Stimulated activated CD4-positive, alpha-beta T cell treated with anti-CD3 and anti-CD28 coated beads, Interleukin-12 subunit alpha, Interleukin-12 subunit beta, amount 100 ng/mL, for 24 hours (primary cell): Measurements from ENCODE around the gene MRPL21.
"Not testable (repeated sequence)": the region's sequence is repeated elsewhere in the genome, so short reads cannot be mapped to it uniquely, and the experiment has no call there.

ENCODE experiments used
- DNase-seq, 2 experiments: peaks; one replicate each; pipeline ENCODE4 v3.0.0-alpha.2; 2020; ENCODE audit warnings: low read depth in 2 of 2

Gene MRPL21

DNA sequence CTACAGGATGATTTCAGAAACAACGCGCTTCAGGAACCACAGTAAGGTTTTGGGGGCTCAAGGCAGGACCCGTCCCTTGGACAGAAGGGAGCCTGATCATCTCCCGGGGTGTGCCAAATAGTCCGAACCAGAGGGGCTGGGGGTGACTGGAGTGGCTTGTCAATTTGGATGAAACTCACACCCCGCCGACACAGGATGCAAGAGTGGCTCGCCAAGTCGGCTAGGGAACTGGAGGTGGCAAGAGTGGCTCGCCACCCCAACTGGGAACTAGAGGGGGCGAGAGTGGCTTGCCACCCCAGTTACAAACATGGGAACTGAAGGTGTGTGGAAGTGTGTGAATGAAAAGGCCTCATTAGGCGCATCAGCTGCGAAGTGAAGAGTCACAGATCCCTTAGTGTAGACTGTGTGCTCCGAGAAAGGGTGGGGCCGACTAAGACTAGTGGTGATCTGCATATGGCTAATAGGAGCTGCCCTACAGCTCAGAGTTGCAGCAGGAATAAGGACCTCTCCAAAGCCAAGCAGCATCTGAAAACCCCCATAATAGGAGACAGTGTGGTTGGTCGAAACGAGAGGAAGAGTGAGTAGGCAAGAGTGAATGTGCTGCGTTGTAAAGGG lies 35.3 kb downstream of the MRPL21 start:
- no peak for DNase-seq

DNA sequence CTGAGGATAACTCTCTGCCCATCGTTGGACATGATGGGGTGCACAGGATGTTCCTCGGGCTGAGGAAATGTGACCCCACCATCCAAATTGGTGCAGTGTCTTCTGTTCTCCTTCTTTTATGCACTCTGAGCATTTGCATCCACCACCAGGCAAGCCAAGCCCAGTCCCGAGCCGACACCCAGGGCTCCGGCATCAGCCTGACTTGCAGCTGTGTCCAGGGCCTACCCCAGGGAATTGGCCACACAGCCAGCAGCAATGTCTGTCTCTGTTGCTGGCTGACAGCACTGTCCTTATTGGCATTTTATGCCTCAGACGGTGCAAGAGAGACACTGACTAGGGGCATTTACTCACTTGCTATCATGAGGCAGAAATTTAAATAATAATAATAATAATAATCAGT lies 36.6 kb downstream of the MRPL21 start:
- DNase-seq, result no peak

DNA sequence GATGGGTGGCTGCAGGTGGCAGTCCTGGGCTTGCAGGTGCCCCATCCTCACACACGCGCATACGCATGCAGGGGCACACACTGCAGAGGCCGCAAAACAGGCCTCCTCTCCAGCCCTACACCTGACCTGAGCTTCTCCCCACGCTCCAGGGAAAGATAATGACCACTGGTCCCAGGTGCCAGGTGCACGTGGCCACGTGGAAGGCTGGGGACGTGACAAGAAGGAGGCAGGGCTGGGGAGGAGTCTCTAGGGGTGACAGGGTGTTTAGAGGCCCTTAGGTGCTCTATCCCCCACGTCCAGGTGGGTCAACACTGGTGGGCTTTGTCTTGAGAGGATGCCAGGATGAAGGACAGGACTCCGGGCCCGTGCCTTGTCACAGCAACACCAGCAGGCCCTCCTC lies 38.4 kb downstream of the MRPL21 start:
- DNase-seq, result no peak

DNA sequence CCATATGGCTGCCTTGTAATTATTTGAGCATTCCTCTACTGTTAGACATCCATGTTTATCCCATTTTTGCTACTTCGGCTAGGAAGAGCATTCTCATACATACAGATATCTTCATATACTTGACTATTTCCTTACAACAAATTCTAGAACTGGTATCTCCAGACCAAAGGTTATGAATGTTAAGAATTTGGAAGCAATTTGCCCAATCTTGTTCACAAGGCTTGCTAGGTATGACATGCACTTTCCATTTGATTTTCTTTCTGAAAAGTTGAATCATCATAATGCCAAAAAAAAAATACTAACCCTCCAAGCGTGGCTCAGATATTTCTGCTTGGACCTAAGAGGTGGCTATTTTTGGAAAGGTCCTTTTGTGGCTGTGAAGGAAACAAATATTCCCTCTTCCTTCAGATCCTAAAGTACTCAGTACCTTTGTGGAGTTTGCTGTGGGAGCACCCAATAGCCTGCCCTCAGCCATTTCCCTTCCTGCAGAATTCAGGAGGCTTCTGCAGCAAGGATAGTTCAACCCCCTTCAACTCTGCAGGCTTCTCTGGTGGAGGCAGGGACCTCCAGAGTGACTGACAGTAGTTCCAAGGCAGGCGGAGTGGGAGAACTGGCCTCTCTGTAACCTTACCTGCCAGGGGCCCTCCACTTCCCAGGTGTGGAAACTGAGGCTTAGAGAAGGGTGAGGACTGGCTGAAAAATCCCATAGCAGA lies 39.9 kb downstream of the MRPL21 start:
- no peak for DNase-seq

DNA sequence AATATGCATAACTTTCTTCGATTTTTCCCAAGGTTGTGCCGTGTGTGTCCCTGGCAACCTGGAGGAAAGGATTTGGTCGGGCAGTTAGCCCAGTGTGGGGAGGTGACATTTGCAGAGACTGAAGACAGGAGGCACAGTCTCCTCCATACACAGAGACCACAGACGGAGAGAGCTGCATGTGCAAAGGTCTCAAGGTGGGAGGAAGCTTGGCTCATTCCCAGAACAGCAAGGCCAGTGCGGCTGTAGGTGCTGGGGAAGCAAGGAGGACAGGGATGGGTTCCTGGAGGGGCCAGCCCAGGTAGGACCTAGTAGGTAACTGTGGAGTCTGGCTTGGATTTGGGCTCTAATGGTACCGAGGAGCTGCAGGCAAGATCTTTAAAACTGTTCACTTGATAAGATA lies 41.2 kb downstream of the MRPL21 start:
- DNase-seq, result no peak

DNA sequence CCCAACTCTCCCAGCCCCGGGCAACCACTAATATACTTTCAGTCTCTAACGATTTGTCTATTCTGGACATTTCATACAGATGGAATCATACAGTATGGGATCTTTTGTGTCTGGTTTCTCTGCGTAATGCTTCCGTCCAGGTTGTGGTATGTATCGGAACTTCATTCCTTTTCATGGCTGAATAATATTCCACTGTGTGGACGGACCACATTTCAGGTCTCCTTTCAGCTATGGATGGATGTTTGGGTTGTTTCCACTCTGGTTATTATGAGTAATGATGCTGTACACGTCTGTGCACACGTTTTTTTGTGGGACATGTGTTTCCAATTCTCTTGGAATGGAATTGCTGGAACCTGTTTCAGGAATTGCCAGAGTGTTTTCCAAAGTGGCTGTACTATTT lies 44.5 kb downstream of the MRPL21 start:
- DNase-seq, result no peak

DNA sequence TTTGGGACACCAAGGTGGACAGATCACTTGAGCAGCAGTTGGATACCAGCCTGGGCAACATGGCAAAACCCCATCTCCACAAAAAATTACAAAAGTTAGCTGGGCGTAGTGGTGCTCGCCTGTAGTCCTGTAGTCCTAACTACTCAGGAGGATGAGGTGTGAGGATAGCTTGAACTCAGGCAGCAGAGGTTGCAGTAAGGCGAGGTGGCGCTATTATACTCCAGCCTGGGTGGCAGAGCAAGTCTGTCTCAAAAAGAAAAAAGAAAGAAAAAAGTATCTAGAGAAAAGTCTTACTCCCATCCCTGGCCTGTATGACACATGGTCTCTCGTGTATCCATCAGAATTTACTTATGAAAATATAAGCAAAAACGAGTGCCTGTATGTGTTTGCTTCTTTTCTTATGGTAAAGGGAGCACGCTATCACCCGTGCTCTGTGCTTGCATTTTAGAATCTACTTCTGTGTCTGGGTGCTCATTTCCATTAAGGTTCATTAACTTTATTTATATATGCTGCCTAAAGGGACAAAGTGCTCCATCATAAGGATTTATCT lies 46.5 kb downstream of the MRPL21 start:
- no peak for DNase-seq

DNA sequence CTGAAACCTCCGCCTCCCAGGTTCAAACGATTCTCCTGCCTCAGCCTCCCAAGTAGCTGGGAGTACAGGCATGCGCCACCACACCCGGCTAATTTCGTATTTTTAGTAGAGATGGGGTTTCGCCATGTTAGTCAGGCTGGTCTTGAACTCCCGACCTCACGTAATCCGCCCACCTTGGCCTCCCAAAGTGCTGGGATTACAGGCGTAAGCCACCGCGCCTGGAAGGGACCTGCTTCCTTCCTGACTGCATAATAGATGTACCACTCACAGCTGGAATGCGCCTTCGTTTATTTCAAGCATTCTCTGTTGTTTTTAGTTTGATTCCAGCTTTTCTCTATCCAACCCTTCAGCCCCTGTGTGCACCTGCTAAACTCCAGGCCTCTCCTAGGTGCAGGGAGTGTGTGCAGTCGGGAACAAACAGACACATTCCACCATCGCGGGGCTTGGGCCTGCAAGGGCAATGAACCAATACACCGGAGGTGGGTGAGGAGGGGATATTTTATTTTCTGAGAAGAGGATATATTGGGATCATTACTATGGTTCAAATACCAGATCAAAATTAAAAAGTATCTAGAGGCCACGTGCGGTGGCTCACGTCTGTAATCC lies 47.1 kb downstream of the MRPL21 start:
- DNase-seq, result not testable (repeated sequence)

DNA sequence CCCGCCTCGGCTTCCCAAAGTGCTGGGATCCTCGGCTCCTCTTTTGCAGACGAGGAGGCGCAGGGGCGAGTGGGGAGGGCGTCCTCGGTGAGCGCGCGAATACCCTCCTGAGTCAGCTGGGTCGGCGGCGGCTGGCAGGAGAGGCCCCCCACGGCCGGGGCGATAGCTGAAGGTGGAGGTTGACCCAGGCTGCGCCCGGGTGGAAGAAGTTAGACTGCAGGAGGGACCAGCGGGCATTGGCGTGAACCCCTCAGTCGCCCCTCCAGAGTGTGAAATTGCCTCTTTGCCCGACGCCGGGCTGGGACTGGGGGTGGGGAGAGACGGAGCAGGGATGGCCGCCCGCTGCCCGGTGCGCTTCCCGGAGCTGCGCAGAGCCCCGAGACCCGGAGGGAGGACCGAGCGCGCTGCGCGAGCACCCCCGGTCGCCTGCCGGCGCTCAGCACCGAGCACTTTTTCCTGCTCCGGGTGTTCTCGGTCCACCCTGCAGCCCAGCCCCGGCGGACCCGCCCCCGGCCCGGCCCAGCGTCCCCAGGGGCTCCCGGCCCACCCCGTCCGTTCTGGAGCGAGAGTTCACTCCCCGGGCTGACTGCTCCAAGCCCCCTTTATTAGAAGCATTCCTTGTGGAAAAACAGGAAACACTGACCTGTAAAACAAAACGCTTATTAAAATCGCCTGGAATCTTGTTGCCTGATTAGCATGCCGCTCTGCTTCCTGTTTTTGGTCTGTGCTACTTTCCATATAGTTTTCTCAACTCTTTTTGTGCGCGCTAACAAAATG lies 48.2 kb downstream of the MRPL21 start:
- no peak for DNase-seq

DNA sequence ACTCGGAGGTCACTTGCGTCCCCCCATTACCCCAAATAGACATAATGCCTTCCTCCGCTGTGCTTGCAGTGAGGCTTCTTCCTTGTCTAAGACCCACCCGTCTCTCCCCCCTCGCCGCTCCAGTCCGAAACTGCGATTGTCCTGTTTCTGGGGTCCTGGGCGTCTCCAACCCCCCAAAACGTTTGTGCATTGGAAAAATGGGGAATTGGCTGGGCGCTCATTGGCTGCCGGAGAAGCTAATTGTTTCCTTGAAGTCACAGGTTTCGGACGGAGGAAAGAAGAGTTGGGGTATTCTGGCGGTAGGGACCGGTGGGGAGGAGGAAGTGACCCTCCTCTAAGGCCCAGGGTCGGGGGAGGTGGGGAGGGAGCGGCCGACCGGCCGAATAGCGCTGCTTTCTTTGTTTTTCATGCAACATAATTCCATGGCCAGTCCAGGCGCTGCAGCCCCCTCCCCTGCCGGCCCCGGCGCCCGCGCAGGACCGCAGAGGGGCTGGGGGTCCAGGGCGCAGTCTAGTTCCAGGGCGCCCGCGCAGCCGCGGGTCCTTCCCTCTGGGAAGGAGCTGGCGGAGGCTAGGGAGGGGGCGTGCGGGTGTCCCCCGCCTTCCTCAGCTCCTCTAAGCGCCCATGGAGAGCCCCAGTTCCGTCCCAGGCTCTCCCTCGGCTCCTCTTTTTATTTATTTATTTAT lies 49.2 kb downstream of the MRPL21 start:
- no peak for DNase-seq

DNA sequence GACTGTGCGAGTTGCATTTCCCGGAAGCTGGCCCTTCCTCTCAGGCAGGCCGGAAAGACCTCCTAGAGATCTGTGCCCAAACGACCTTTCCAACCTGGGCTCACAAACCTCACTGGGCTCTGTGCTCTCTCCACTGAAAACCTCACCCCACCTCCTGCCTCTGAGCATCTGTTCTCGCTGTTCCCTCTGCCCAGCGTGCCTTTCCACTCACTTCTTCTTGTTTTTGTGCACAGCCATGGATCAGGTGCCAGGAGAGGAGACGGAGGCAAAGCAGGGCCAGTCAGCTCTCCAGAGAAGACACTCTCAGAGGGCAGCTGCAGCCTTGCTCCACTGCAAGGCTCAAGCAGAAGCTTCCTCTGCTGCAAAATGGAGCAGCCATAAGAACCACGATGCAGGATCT lies 51.0 kb downstream of the MRPL21 start:
- DNase-seq, result no peak

DNA sequence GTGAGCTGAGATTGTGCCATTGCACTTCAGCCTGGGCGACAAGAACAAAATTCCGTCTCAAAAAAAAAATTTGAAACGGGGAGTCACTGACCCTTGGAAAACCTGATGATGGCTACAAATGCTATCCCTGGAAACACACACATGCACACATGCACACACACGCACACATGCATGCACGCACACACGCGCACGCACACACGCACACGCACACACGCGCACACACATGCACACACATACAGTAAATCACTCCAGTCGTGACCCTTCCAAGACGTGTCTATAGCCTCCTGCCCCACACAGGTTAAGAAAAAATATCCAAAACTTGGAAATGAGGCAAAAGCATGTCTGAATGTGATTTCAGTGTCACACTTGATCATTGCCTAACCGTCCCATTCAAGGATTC lies 55.2 kb downstream of the MRPL21 start:
- DNase-seq, result no peak

DNA sequence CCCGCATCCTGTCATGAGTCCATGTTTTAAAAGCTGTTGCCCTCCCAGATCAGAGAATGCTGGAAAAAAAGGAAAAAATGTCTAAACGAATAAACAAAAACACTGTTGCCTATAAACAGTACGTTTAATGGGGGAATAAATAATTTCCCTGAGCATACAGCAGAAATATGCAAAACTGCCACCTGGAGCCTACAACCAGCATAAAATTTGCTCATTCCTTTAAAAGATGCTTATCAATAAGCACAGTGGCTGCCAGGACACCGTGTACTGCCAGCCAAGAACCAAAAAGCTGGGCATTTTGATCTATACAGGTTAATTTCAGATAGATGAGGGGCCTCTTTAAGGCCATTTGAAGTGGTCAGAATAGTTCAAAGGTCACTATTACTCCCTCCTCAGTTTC lies 56.2 kb downstream of the MRPL21 start:
- DNase-seq, result no peak

DNA sequence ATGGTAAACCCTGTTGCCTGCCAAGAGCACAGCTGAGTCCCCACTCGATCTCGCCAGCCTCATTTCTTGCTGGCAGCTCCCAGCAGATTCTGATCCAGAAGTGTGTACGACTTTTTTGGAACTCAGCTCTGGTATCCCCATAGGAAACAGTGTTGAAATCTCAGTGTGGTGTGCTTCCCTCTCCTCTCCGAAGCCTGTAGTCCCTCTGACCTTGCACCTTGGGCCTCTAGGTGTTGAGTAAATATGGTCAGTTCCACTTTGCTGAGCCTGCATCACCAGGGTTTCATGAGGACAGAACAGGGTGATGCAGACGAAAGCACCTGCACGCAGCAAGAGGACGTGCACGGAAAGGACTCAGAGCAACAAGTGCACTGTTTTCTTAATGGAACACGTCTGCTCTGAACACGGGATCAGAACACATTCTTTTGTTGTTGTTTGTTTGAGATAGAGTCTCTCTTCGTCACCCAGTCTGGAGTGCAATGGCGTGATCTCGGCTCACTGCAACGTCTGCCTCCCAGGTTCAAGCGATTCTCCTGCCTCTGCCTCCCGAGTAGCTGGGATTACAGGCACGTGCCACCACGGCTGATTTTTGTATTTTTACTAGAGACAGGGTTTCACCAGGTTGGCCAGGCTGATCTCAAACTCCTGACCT lies 58.2 kb downstream of the MRPL21 start:
- no peak for DNase-seq

DNA sequence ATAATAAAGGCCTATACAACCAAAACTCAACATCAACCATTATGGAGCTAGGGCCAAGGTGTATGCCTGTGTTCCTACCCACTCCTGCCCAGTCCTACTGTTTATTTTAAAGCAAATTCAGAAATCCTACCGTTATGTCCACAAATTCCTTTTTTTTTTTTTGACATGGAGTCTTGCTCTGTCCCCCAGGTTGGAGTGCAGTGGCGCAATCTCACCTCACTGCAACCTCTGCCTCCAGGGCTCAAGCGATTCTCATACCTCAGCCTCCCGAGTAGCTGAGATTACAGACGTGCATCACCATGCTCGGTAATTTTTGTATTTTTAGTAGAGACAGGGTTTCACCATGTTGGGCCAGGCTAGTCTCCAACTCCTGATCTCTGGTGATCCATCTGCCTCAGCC lies 58.8 kb downstream of the MRPL21 start:
- no peak for DNase-seq

DNA sequence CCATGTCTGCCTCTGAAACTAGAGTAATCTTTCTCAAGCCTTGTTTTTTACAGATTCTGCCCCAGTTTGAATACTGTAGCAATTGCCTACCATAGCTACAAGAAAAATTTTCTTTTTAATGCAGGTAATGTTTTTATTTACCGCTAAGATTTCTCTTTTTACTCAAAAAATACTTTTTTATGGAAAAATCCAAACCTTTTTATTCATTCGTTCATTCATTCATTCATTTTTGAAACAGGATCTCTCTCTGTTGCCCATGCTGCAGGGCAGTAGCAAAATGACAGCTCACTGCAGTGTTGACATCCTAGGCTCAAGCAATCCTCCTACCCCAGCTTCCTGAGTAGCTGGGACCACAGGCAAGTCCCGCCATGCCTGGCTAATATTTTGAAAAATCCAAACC lies 59.3 kb downstream of the MRPL21 start:
- no peak for DNase-seq

DNA sequence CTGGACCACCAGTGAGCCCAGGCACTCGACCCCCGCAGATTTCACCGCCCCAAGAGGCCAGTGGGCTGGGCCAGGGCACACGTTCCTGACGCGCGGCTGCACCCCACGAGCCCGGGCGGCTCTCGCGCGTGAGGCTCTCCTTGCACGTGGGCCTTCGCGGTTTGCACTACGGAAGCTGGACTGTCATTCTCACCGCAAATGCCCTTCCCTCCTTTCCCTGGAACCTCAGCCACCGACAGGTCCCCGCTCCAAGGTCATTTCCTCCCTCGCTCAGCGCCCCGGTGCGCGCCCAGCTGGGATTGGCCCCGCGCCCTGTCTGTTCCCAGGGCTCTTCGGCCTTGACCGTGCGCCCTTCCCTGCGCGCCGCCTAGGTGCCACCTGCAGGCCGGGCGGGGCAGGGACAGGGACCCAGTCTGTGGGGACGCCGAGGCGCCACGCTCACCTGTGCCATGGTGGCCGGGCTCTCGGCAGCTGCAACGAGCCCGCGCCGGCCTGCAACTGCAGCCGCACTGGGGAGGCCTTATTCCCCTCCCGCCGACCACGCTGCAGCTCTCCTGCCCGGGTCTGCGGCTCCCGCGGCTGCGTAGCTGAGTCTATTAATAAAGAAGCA lies 59.8 kb downstream of the MRPL21 start:
- DNase-seq, result peak; percentile 54 to 64

DNA sequence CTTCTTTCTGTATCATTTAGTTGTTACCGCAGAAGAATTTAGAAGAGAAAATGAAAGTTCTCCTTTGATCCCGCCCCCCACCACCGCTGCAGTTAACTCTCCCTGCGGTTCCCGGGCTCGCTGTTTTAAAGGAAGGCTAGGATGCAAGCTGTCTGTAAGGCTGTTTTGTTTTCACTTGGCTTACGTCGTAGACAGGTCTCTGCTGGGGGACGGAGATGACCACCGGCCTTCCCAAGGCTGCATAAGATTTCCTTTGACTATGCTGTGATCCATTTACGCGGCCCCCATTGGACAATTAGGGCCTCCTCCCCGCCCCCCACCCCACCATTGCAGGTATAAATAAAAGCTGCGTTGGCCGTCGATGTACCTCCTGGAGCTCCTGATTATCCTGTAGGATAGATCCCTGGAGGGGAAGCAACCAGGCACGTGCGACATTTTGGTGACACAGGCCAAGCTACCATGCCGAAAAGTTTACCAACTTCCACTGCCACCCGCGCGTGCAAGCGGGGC lies 60.5 kb downstream of the MRPL21 start:
- DNase-seq, result no peak

DNA sequence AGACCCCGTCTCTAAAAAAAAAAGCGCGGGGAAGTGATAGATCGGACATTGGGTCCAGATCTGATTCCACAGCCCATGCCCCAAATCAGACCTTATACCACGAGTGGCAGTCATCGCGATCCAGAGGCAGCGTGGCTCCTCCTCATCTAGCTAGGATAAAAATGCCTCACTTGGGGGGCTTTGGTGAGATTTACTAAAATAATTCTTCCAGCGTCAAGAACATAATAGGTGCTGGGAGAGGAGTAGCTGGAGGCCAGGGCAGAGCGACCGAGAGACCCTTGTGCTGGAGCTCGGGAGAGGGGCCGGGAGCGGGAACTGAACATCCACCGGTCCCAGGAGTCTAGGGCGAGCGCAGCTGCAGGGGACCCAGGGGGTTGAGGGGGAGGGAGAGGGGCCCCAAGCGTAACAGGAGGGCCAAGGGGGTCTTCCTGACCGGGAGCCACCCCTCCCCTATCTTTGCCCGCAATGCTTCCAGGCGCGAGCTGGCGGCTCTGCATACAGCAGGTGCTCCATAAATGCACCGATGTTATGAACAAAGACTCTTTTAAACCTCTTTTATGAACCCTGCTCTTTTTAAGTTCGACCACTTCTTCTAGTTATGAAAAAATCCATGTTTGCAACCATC lies 61.1 kb downstream of the MRPL21 start:
- DNase-seq, result no peak
